Sigmoid colon (tissue), 4 donors: Measurements from ENCODE around the gene ADH4.

Experiments used
- POLR2AphosphoS5 ChIP-seq, 4 donors: sonication (generic); formaldehyde crosslinking; IDR thresholded peaks; one replicate each; pipeline ENCODE4 v1.6.1; 2017; ENCODE audit warnings: antibody characterized with exemption in 4 of 4
- TF ChIP-seq, protein P1 (sequence below), 4 experiments: fragments of 450-650 bp in 3 of 4; fragments of 200-600 bp in 1 of 4; IDR thresholded peaks; one replicate each; pipeline ENCODE4 v1.5.1; 2016 to 2019; ENCODE audit warnings: antibody characterized with exemption in 4 of 4, mild to moderate bottlenecking in 3 of 4, moderate library complexity in 2 of 4

DNA sequence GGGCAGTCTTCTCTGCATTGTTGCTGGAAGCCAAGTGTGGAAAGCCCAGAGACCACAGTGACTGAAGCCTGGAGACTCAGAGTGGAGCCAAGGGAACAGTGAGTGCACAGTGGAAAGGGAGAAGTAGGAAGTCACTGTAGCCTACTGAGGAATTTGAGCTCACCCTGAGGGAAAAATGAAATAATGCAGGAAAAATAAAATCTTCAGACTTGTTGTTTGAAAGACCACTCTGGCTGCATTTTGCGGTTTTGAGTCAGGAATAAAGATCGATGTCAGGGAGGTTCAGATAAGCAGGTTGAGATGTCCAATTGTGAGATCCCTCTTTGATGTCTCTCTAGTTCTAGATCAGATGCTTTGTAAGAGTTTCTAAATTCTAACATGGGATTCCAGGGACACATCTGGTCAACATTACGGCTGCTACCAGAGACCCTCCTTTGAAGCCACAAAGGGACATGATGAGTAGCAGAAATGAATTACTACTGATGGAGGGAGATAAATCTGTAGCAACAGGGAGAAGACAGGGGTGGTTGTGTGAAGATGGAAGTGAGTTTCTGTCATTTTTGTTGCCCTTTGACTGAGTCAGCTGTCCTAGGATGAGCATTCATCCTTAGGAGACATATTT, 8.4 kb downstream of the ADH4 start:
- no peak for TF ChIP-seq POLR2AphosphoS5 (IDR thresholded peaks at IDR 0.05)
- TF ChIP-seq, protein P1, sequence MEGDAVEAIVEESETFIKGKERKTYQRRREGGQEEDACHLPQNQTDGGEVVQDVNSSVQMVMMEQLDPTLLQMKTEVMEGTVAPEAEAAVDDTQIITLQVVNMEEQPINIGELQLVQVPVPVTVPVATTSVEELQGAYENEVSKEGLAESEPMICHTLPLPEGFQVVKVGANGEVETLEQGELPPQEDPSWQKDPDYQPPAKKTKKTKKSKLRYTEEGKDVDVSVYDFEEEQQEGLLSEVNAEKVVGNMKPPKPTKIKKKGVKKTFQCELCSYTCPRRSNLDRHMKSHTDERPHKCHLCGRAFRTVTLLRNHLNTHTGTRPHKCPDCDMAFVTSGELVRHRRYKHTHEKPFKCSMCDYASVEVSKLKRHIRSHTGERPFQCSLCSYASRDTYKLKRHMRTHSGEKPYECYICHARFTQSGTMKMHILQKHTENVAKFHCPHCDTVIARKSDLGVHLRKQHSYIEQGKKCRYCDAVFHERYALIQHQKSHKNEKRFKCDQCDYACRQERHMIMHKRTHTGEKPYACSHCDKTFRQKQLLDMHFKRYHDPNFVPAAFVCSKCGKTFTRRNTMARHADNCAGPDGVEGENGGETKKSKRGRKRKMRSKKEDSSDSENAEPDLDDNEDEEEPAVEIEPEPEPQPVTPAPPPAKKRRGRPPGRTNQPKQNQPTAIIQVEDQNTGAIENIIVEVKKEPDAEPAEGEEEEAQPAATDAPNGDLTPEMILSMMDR (IDR thresholded peaks at IDR 0.05), result no peak
